Ovary (tissue), 9 donors: ENCODE data around the gene UTP15. TPM values are rescaled to one million over a fixed set of nuclear protein-coding genes. Genes with fewer than 3 reads are reported as not detected.
A peak's percentile ranks its signal among the peaks of the same experiment; 100 is the strongest.

Experiments
- DNase-seq, 5 donors: peaks; one replicate each; pipeline ENCODE4 v3.0.0-alpha.2; 2019 to 2020
- H3K27ac ChIP-seq, 2 donors: fragments of 200-600 bp; one replicate each; pipeline versions ENCODE4 v1.5.1 to v1.8.0; 2019 to 2022
- H3K27me3 ChIP-seq: fragments of 200-600 bp; one replicate; pipeline ENCODE4 v1.8.0; 2022
- H3K36me3 ChIP-seq: fragments of 200-600 bp; sonication (generic); one replicate; pipeline ENCODE4 v1.5.1; 2019
- H3K4me1 ChIP-seq: one replicate; pipeline ENCODE4 v1.8.1; 2013; ENCODE audit warnings: mild to moderate bottlenecking, moderate library complexity; ENCODE audit not compliant: insufficient read depth
- H3K4me3 ChIP-seq: fragments of 200-600 bp; sonication (generic); one replicate; pipeline ENCODE4 v1.5.1; 2017
- H3K9me3 ChIP-seq, 2 donors: fragments of 200-600 bp in 1 of 2; sonication (generic) in 1 of 2; one replicate each; pipeline versions ENCODE4 v1.5.1 to v1.8.1; 2013 to 2019; ENCODE audit warnings: mild to moderate bottlenecking in 1 of 2, moderate library complexity in 1 of 2
- EP300 ChIP-seq: sonication (generic); formaldehyde crosslinking; IDR thresholded peaks from one replicate; pipeline ENCODE4 v1.6.1; 2017; ENCODE audit warnings: antibody characterized with exemption
- POLR2A ChIP-seq: fragments of 450-650 bp; IDR thresholded peaks from one replicate; pipeline ENCODE4 v1.6.1; 2017; ENCODE audit warnings: antibody characterized with exemption, mild to moderate bottlenecking, moderate library complexity
- WGBS, 3 donors: extraction: QIAGEN DNeasy Blood & Tissue Kit in 1 of 3; methylation state at CpG; one replicate each; pipeline versions ENCODE4 v1.1.5 to v1.1.7; 2013 to 2017; 5-methylcytosine and 5-hydroxymethylcytosine counted together
- intact Hi-C, 4 donors: fragments of 100-400 bp; cut with DNase I; formaldehyde crosslinking; loops; one replicate each; pipeline versions ENCODE4 v1.11.0 to v1.15.1; 2022 to 2023
- polyA plus RNA-seq, 2 donors: library from polyadenylated mRNA; stranded (reverse); fragments of 200-250 nt in 1 of 2; fragments of 350-450 nt in 1 of 2; fragmentation: Illumina TruSeq in 1 of 2; extraction: RNeasy Lipid Tissue Mini Kit (QIAGEN cat#74804) in 1 of 2; gene quantifications; one replicate each; pipeline ENCODE4 v1.2.3, GENCODE V29; 2013 to 2014
- total RNA-seq, 7 donors: library from RNA; depleted of rRNA in 2 of 7; stranded (reverse); fragments of >200 nt in 2 of 7; fragmentation: NEBNext Ultra II Directional in 3 of 7; extraction: Animal tissue kit (Norgen Biotek cat#: 25700) in 3 of 7; gene quantifications; one replicate each; pipeline versions ENCODE4 v1.1.0 to v1.2.4, GENCODE V29; 2016 to 2023
- TF ChIP-seq, protein P1 (sequence below), 3 donors: fragments of 450-650 bp in 2 of 3; fragments of 200-600 bp in 1 of 3; IDR thresholded peaks; one replicate each; pipeline versions ENCODE4 v1.5.1 to v1.8.0; 2016 to 2022; ENCODE audit warnings: antibody characterized with exemption in 3 of 3, mild to moderate bottlenecking in 1 of 3
- donor health status: DM: no; HTN: no; CAD: no; lungs with moderate emphysema.
- donor health status: DM: no; HTN: no; CAD: no.
- donor health status: Bipolar disorder and iron deficiency.
- donor health status: DM: yes; HTN: yes; CAD: no.
- donor health status: DM: no; HTN: no; CAD: no.
- donor health status: DM: yes; HTN: yes; CAD: no.

The UTP15 gene
- total and polyA plus RNA-seq, 9 donors = 3.5 to 28.0 (median 13.4) TPM

DNA sequence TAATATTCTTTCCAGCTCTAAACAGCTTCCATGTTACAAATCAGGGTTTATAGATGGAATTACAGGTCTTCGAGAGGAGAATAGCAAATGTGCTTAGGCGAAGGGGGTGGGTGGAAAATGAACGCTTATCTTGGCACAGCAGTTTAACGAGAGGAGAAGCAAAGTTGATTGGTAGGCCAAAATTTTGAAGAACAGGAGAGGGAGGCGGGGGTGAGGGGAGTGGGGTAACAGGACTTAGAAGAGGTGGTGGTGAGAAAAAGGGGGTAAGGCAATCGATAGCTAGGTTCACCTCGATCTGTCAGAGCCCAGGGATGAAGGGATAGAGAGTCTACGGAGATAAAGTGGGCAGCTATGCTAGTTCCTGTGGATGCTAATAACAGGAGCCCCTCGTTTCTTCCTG, 868 bp upstream of the UTP15 start:
- no peaks in the 10 kb centered on the region for H3K27me3 ChIP-seq
- intact Hi-C loops = no loop called here
- H3K9me3 ChIP-seq = no peaks in the 10 kb centered on the region
- TF ChIP-seq, protein P1, sequence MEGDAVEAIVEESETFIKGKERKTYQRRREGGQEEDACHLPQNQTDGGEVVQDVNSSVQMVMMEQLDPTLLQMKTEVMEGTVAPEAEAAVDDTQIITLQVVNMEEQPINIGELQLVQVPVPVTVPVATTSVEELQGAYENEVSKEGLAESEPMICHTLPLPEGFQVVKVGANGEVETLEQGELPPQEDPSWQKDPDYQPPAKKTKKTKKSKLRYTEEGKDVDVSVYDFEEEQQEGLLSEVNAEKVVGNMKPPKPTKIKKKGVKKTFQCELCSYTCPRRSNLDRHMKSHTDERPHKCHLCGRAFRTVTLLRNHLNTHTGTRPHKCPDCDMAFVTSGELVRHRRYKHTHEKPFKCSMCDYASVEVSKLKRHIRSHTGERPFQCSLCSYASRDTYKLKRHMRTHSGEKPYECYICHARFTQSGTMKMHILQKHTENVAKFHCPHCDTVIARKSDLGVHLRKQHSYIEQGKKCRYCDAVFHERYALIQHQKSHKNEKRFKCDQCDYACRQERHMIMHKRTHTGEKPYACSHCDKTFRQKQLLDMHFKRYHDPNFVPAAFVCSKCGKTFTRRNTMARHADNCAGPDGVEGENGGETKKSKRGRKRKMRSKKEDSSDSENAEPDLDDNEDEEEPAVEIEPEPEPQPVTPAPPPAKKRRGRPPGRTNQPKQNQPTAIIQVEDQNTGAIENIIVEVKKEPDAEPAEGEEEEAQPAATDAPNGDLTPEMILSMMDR (IDR thresholded peaks at IDR 0.05) = no peak
- no peak for TF ChIP-seq EP300
- TF ChIP-seq POLR2A = no peak
- DNase-seq = peak in 1 of 5 donors; percentile 33
- H3K27ac ChIP-seq = peak overlapping the region; percentile 65 to 89
- peaks cover 5% of the 10 kb centered on the region for H3K4me1 ChIP-seq
- H3K4me3 ChIP-seq = peak overlapping the region; percentile 63
- H3K36me3 ChIP-seq = no peaks in the 10 kb centered on the region
- 1% methylated on average over 9 of the region's 9 CpGs for WGBS, 3 donors

DNA sequence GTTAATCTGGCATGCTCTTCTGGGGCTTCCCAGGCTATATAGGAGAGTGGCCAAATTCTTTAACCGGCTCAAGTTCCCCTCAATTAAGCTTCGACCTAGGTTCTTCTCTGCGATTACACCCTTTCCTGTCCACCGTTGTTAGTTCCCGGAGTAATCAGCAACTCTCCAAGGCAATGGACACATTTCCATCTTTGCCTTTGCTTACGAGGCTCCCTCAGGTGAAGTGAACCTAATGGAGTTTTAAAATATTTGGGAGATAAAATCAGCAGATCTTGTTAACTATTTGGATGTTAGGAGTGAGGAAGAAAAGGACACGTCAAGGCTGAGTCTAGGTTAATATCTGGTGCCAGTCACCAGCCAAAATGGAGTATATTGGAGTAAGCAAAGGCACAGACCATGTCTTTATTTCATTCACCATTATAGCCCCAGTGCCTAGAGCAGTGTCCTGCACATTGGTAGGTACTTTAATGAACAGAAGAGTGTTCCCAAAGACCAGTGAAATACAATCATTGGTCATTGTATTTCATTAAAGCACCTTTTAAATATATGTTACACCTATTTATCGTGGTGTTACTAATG, 515 bp downstream of the UTP15 start:
- Histone ChIP-seq H3K27ac (peak overlapping the region in 1 of 2 donors; percentile 89), H3K9me3 (no peaks in the 10 kb centered on the region), H3K27me3 (no peaks in the 10 kb centered on the region), H3K4me3 (peak overlapping the region; percentile 63), H3K4me1 (peaks cover 5% of the 10 kb centered on the region), H3K36me3 (no peaks in the 10 kb centered on the region)
- no peak for TF ChIP-seq POLR2A
- TF ChIP-seq, protein P1 (IDR thresholded peaks at IDR 0.05) = no peak
- TF ChIP-seq EP300 = no peak
- no peak for DNase-seq
- WGBS, 3 donors = 2 to 5% (median 4%) methylated on average over 8 of the region's 8 CpGs
- intact Hi-C loops = no loop called here

DNA sequence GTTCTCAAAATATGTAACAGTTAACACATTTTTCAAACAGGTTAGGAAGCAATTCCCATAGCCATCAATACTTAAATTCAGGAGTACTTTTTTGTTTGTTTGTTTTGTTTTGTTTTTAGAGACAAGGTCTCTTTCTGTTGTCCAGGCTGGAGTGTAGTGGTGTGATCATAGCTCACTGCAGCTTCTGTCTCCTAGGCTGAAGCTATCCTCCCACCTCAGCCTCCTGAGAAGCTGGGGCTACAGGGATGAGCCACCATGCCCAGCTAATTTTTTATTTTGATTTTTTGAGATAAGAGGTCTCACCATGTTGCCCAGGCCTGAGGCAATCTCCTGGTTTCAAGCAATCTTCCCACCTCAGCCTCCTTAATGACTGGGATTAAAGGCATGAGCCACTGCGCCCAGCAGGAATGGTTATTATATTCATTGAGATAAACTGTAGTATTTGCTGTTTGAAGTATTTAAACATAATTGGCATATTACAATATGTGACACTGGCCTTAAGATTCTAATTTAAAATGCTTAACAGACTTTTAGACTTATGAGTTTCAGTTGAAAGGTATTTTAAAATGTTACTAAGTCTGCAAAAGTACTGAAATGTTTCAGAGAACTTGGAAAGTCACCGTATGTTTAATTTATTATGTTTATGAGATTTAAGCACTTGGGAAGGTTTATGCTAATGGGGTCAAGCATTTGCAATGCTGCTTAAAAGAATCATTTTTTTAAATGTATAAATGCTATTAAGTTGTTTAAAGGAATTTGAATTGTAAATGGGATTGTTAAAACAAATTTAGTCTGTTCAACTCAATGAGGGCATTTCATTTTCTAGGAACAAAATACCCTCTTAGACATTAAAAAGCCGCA, 17.0 kb downstream of the UTP15 start:
- Histone ChIP-seq H3K9me3 (no peaks in the 10 kb centered on the region), H3K36me3 (no peaks in the 10 kb centered on the region), H3K4me1 (no peaks in the 10 kb centered on the region), H3K27ac (no peak overlapping the region), H3K27me3 (no peaks in the 10 kb centered on the region), H3K4me3 (no peak overlapping the region)
- TF ChIP-seq EP300 (no peak), POLR2A (no peak)
- TF ChIP-seq, protein P1 (IDR thresholded peaks at IDR 0.05) = no peak
- WGBS, 3 donors = 64 to 94% (median 65%) methylated on average over 3 of the region's 3 CpGs
- intact Hi-C loops = no loop called here
- no peak for DNase-seq

DNA sequence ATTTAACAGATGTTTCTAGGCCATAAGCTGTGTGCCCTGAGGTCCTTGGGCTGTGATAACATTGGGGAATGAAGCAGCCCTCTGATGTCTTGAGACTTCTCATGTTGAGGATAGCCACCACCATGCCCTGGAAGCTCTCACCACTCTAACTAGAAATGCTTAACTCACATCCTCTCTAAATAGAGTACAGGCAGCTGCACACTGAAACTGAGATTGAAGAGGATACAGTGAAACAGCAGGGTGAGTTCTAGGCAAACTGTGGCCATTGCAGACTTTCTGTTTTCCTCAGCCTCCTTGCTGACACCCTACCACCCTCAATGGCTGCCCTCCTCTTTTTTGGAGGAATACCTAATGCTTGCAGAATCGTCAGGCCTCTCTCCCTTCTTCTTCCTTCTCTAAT, 22.4 kb downstream of the UTP15 start:
- Histone ChIP-seq H3K27ac (no peak overlapping the region), H3K36me3 (no peaks in the 10 kb centered on the region), H3K9me3 (no peaks in the 10 kb centered on the region), H3K27me3 (no peaks in the 10 kb centered on the region), H3K4me1 (peaks cover 3% of the 10 kb centered on the region), H3K4me3 (no peak overlapping the region)
- TF ChIP-seq, protein P1 (IDR thresholded peaks at IDR 0.05) = no peak
- no peak for TF ChIP-seq POLR2A
- no peak for TF ChIP-seq EP300
- DNase-seq = no peak
- 39 to 59% (median 44%) methylated on average over 1 of the region's 1 CpG for WGBS, 3 donors
- intact Hi-C loops = loop anchor here in 1 of 4 donors (5.0 kb wide), 1 partner anchor 204 kb away; no protein-coding TSS in a partner anchor
